COLO668 (cell line): ENCODE data around the gene RASSF4.

ENCODE experiments used
- DNase-seq: peaks from one replicate; lab custom pipeline; 2025; ENCODE audit not compliant: unreplicated experiment; lab: John Stamatoyannopoulos, UW

Gene RASSF4

DNA sequence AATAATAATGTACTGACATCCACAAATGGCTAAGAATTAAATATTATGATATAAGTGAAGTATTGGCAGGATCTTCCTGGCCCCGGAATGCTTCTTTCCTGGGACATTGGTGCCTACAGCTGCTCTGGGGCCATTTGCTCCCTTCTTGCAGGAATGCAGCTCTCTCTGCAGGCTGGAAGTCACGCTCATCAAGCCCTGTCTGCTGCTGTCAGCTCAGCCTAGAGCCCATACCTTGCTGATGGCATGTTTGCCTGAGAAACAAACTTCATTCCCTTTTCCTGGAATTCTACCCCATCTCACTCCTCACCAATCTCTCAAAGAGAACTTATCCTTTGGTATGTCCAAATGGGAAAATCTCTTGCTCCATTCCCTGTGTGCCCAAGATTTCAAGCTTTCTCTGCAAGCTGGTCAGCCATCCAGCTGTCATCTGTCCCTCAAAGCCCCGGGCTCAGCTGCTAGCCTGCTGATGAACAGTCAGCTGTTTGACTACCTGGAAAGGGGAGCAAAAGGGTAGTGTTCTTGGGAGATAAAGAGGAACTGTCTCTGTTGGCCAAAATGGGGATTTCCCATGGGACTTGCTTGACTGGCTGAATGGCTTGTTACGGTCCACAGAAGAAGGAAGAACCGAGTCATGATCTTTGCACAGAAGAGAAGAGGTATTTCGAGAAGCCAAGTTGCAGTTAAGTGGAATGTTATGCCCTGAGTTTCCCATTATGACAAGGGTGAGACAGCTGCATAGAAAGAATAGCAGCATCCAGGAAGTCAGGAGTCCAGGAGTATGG is 12.0 kb upstream of the RASSF4 start:
- DNase-seq: no peak

DNA sequence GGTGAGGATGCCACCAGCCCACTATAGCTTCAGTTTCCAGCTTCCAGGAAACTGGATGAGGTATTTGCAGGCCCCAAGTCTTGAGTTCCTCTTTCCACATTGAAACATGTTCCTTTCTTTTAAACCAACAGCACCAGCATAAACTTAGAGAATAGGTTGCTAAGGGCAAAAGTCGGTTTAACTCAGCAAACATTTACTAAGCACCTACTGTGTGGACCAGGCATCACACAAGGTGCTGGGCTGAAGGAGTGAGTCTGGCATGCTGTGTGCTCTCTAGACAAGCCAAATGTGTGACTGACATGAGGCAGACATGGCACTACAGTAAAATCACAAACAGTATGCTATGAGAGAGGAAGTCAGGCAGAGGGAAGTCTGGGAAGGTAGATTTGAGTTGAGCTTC is 11.0 kb upstream of the RASSF4 start:
- no peak for DNase-seq

DNA sequence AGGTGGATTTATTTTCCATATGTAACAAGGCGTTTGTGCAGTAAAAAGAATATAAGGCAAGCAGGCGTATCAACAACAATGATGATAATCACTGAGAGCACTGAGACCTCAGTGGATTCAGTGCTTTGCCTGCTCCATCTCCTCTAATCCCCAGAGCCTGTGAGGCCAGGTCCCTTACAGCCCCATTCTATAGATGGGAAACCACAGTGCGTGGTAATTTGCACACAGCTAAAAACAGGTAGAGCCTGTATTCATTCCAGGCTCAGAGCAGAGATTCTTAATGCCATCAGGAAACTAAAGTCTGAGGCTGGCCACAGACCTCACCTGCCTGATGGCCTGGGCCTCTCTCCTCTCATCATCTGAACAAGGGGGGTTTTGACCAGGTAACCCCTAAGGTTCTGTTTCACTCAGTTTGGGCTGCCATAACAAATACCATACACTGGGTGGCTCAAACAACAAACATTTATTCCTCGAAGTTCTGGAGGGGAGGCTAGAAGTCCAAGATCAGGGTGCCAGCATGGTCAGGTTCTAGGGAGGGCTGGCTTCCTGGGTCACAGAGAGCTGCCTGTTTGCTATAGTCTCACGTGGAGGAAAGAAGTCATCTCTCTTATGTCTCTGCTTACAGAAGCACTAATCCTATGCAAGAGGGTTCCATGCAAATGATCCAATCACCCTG is 10.3 kb upstream of the RASSF4 start:
- DNase-seq: no peak

DNA sequence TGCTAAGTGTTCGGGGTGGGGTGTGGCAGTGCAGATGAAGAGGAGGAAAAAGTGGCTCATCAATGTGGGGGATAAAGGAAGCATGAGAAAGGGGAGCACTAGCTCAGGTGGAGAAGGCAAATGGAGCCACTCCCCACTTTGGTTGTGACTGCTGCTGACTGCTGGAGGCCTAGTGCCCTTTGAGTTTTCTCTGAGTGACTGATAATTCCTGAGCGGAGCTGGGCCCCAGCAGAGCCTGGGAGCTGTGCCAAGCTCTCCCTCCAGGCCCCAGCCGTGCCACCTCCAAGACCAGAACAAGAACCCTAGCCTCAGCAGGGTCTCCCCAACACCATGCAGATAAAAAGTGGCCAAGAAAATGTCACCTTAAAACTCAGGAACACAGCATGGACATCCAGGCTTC is 9.7 kb upstream of the RASSF4 start:
- no peak for DNase-seq

DNA sequence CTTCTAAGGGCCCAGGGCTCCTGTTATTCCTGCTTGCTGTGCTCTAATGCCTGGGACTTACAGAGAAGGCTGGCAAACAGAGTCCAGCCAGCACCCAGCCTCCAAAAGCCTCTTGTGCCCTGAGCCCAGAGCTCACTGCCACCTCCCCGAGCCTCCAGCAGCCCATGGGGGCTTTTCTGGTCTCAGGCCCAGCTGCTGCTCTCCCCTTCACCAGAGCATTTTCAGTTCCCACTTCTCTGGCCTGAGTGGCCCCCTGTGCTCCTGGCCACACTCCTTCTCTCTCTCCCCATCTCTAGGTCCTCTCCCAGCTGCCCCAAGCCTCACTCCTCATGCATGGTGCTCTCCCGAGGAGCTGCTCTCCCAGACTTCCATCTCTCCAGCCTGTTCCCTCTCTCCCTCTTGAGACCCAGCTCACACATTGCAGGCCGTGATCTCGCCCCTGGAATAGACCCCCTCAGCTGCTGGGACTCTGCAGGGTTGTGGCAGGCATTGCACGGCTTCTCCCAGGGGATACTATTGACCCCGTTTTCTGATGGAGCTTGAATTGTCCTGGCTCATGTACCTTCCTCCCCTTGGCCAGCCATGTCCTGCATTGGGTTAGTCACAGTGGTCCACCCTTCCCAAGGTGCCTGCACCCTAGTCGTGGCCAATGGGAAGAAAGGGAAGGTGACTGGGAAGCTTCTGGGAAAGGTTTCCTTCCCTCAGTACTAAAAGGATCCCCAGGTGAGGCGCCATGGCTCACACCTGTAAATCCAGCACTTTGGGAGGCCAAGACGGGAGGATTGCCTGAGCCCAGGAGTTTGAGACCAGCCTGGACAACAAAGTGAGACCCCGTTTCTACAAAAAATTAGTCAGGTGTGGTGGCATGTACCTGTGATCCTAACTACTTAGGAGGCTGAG is 9.0 kb upstream of the RASSF4 start:
- DNase-seq: no peak

DNA sequence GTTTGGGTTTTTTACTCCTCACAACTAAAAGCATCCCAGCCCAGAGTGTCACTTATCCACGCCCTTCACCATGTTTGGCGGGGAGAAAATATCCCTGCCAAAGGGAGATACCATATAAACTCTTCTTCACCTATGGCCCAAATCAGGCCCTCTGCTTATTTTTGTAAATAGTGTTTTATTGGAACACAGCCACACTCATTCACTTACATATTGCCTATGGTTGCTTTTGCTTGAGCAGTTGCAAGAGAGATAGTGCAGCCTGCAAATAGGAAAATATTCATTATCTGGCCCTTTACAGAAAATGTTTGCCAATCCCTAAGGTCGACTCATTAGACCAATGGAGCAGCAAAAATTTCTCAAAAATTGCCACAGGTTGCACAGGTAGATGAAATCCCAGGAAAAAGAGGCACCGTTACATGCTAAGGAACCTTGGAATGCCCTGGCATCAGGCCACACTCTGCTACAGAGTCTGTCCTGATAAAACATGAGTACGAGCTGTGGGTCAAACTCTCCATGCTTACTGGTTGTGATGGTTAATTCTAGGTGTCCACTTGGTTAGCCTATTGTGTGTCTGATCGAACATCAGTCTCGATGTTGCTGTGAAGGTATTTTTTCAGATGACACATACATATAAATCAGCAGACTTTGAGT is 7.9 kb upstream of the RASSF4 start:
- DNase-seq: no peak

DNA sequence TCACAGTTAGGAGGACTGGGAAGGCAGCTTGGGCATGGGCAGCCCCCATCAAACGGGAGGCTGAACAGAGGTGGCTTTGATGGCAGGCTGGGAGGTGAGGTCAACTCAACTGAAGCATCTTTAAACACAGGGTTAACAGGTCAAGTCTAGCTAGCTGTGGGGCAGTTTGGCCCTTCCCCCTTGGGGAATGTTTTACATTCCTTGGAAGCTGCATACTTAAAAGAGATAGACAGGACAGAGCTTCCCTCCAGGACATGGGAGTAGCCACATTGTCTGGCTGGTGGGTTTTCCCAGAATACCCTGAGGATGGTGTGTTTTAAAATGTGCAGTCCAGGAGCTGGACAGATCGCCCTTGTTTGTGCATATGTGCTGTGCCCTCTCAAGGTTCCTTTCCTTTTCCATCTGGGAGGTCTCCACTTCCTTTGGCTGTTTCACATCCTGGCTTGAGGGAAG is 6.8 kb upstream of the RASSF4 start:
- DNase-seq: no peak

DNA sequence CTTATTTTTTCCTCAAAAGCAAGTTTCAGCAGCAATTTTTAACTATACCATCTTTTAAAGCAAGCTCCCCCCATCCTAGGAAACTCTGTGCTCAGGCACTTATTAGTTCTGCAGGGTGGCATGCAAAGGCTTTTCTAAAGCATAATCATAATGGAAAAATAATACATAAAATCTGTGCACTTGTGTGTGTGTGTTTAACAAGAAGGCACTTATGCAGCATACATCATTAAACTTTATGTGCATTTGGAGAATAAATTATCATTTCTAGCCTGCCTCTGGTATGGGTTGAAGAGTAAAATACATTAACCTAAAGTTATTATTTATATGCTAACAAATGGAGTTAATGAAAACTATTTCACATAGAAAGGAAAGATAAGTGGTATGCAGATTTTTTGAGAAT is 5.6 kb upstream of the RASSF4 start:
- no peak for DNase-seq

DNA sequence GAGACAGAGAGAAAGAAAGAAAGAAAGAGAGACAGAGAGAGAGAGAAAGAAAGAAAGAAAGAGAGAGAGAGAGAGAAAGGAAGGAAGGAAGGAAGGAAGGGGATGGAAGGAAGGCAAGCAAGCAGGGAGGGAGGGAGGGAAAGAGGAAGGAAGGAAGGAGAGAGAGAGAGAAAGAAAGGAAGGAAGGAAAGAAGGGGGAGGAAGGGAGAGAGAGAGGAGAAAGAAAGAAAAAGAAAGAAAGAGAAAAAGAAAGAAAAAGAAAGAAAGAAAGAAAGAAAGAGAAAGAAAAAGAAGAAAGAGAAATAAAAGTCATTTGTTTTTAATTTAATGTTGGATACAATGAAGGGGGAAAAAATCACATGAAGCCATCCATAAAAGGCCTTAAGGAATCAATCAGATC is 4.6 kb upstream of the RASSF4 start:
- no peak for DNase-seq

DNA sequence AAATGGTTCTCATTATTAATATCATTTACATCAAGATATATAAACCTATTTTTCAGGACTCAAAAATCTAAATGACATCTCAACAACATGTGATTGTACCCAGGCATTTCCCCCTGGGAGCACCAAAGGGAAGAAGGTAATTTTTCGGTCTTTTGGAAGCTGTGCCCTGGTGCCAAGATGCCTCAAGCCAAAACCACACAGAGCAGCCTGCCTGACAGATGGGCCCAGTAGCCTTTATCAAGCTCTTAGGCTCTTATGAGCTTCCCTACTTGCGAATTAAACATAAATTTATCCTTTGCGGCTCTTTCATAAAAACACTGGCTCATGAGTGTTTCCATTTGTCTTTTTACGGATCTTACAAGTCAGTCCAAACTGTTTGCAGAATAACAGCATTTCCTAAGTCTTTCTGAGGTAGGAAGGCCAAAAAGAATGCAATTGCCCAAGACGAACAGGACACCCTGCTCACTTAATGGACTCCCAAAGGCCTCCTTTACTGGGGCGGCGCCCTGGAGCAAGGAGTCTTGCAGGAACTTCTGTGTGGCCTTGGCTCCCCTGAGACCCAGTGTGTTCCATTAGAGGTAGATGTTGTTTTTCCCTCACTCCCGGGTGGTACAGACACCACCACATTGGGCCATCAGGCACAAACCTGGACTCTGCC is 4.1 kb upstream of the RASSF4 start:
- no peak for DNase-seq

DNA sequence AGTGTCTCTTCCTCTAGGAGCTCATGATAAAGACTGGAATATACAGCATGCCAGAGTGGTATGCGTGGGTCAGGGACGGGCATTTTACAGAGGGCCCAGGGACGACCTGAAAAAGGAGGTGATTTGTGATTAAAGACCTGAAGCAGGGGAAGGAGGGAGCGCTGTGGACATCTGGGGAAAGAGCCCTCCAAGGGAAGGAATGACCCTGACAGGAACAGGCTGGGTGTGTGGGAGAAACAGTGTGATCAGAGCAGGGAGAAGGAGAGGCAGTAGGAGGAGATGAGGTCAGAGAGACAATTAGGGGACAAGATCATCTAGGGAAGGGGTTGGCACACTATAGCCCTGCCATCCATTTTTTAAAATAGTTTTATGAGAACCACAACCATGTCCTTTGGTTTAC is 3.4 kb upstream of the RASSF4 start:
- DNase-seq: no peak

DNA sequence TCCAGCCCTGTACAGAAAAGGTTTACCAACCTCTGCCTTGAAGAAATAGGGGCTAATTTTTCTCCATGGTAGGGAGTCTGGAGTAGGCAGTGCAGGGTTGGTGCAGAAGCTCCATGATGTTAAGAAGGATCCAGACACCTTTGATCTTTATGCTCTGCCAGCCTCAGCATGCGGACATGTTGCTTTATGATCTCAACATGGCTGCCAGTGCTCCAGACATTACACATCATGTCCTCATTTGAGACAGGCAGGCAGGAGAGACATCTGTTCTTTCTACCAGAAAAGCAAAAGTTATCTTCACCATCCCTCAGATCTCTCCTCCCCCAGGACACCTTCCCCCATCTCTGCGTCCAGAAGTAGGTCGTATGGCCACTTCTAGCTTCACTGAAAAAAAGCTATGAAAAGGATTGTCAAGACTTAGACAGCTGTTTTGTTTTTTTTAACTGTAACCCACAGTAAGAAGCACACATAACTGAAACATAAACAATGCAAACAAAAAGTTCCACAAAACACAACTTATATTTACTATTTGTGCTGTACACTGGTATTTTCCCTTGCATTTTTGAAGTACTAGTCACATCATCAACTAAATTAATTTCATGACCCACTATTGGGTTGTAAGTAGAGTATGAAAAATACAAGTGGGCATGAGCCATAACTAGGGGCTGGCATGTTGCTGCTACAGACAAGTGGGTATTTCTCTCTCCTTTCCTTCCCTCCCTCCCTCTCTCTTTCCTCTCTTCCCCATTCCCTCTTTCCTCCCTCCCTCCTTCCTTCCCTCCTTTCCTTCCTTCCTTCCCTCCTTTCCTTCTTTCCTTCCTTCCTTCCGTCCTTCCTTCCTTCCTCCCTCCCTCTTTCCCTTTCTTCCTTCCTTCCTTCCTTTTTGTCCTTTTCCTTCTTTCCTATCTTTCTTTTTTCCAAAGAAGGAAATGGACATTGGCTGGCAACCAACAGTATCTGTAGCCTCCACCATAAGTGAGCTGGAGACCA is 2.6 kb upstream of the RASSF4 start:
- no peak for DNase-seq

DNA sequence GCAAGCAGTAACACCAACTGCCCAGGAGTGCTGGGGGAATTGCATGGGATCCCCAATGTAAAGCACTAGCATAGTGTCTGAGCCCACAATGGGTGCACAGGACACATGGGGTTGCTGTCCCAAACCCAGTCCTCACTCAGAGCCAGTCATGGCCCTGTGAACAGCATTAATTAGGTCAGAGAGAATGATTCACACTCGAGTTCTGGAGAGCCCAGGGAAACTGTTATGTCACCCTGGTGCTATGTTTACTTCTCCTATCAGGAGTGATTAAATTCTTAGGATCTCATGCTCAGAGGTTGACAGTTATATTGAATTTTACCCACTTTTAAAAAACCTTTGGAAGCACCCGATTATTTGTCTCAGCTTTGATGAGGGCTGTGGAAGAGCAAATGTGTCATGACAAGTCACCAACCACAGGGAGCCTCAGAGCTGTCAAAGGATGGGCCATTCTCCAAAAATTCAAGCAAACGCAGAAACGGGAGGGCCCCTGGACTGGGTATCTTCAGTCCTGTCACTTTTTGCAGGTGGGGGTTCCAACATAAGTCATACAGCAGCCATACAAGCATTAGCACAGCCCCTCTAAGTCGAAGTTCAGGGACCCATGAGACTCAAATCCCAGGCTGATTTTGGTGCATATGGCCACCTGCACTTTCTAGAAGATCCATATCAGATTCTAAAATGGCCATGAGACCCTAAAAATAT is 1.3 kb upstream of the RASSF4 start:
- no peak for DNase-seq

DNA sequence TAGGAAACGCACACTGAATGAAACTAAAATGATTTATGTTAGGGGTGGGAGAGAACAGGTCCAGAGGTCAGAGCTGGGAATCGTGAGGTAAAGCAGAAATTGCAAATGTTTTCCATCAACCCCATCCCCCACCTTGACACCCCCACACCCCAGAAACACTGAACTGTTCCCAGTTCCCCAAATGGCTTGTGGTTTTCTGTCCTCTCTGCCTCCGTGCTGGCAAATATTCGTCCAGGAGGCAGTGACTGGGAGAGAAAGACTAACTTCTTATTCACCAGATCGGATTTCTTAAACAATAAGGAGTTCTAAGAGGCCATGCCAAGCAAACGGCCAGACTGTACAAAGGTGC is 730 bp upstream of the RASSF4 start:
- DNase-seq: no peak

DNA sequence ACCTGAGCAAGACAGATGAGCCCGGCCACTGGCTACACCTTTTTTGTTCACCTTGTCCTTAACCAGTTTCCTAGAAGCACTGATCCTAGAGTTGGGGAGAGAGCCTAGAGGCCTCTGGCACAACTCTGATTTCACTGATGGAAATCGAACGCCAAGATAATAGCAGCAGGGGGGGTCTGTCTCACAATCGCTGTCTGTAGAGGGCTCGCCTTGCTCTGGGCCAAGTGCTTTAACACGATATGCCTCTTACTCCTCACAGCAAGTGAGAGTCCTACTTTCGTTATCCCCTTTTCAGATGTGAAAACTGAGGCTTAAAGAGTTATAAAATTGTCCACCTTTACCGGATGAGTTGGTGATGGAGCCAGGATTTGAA is 472 bp downstream of the RASSF4 start:
- no peak for DNase-seq

DNA sequence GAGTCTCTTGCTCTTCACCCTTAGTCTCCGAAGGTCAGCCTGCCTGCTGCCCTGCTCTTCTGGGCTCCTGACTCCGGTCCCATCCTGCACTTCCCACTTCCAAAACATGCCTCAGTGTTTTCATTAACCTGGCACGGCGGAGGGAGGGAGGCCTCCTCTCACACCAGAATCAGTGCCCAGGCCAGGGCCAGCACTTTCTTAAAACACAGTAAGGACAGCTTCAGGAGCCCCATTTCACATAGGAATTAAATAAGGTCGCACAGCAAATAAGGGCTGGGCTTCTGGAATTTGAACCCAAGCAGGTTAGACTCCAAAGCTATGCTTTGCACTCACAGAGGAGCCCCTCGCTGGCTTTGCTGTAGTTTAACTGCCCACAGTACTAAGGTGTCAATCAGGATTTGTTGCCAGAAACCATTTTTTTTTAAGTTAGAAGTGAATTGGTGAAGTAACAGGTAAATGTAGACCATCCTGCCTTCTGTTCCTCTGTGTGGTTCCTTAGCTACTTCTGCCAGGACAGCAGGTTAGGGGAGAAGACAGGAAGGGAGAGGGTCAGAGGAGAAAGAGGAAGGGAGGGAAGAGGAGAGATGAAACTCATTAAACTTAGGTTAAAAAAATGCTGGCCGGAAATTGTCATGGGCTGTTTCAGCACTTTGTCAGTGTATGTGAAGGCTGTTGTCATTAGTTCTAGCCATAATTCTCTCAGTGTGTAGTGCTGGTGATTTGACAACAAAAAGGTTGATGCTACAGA is 1.1 kb downstream of the RASSF4 start:
- no peak for DNase-seq

DNA sequence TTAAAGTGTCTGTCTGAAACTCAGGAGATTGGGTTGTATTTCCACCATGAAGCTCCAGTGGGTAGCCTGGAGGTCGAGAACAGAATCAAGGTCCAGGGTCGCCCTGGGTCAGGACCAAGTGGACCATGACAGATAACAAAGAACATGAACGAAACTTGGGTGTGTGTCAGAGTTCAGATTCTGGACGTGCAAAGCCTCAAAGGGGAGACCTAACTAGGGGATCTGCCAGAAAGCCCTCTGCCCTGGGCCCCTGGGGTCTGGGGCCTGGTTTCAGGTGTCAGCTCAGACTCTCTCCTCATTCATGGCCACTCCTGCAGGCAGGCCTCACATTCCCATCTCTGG is 1.6 kb downstream of the RASSF4 start:
- no peak for DNase-seq

DNA sequence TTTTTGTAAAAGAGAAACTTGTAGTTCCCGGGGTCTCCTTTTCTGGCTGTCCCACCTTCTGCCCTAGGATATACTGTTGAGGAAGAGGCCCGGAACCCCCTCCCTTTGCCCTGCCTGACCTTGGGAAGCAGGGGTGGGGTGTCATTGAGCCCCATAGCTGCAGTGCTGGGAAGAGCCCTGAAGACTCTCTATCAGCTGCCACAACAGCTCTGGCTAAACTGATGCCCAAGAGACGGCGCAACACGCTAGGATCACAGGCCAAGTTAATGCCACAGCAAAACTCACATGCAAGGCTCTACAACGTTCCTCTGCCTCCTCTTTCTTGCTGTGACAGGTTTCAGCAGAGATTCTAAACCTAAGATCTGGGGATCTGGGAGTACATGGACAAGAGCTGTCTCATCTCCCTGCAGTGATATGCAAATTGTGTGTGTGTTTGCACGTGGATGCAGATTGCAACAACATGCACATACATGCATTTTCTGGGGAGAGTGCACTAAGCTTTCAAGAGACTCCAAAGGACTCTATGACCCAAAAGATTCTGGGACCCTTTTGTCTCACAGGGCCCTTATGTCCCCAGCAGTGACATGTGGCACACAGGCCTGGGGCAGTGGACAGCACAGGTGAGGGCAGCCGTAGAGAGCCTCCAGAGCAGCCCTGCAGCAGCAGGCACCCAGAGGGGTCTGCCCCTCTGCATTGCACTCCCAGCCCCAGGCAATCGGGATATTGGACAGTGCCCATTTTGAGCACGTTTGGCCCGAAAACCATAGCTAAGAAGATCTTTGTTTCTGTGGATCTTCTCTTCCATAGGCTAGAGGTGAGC is 2.5 kb downstream of the RASSF4 start:
- DNase-seq: no peak
